ENCODE measurements around the gene PYM1.
A peak's percentile ranks its signal among the peaks of the same experiment; 100 is the strongest.

PYM1 gene

GRCh38 chr12:55940065-55940732 lies 12.5 kb upstream of the PYM1 start:
- peak overlapping the region; percentile 51 for H3K27ac ChIP-seq
- TF ChIP-seq ZFX (IDR thresholded peaks at IDR 0.05; ENCODE audit: borderline replicate concordance) (no peak), CTCF (IDR thresholded peaks at IDR 0.05) (peak; percentile 99)

- peak overlapping the region; percentile 51 for H3K27ac ChIP-seq
- TF ChIP-seq ZFX (IDR thresholded peaks at IDR 0.05; ENCODE audit: borderline replicate concordance) (no peak), CTCF (IDR thresholded peaks at IDR 0.05) (no peak)
Measured at GRCh38 chr12:55938826-55939501, 11.3 kb upstream of the PYM1 start.

- no peak overlapping the region for H3K27ac ChIP-seq
- TF ChIP-seq CTCF (IDR thresholded peaks at IDR 0.05) (no peak), ZFX (IDR thresholded peaks at IDR 0.05; ENCODE audit: borderline replicate concordance) (no peak)
Measured at GRCh38 chr12:55937981-55938380, 10.3 kb upstream of the PYM1 start.

GRCh38 chr12:55935738-55936151 lies 8.1 kb upstream of the PYM1 start:
- TF ChIP-seq CTCF (IDR thresholded peaks at IDR 0.05) (no peak), ZFX (IDR thresholded peaks at IDR 0.05; ENCODE audit: borderline replicate concordance) (no peak)
- H3K27ac ChIP-seq: no peak overlapping the region

- 0 out of 2 replicates have a peak overlapping the region, but pooled peaks have one; percentile 1 for H3K27ac ChIP-seq
- TF ChIP-seq CTCF (IDR thresholded peaks at IDR 0.05) (no peak), ZFX (IDR thresholded peaks at IDR 0.05; ENCODE audit: borderline replicate concordance) (no peak)
Measured at GRCh38 chr12:55934773-55935172, 7.1 kb upstream of the PYM1 start.

GRCh38 chr12:55933799-55934742 lies 6.4 kb upstream of the PYM1 start:
- H3K27ac ChIP-seq: 0 out of 2 replicates have a peak overlapping the region, but pooled peaks have one; percentile 1
- TF ChIP-seq CTCF (IDR thresholded peaks at IDR 0.05): no peak

Data from 22Rv1 (cell line).